BLaER1 (cell line): Measurements from ENCODE around the gene THRSP.
A peak's percentile ranks its signal among the peaks of the same experiment; 100 is the strongest.
"Not testable (repeated sequence)": the region's sequence is repeated elsewhere in the genome, so short reads cannot be mapped to it uniquely, and the experiment has no call there.

Source experiments
- H3K27ac ChIP-seq: shearing (Covaris generic); formaldehyde crosslinking; 2 replicates; pipeline ENCODE4 v1.8.1; 2022
- H3K27me3 ChIP-seq: shearing (Covaris generic); formaldehyde crosslinking; 2 replicates; pipeline ENCODE4 v1.8.1; 2022
- H3K36me3 ChIP-seq: shearing (Covaris generic); formaldehyde crosslinking; 2 replicates; pipeline ENCODE4 v1.8.1; 2022
- H3K4me1 ChIP-seq: shearing (Covaris generic); formaldehyde crosslinking; 2 replicates; pipeline ENCODE4 v1.8.1; 2022
- H3K4me2 ChIP-seq: shearing (Covaris generic); formaldehyde crosslinking; 2 replicates; pipeline ENCODE4 v1.8.1; 2022
- H3K4me3 ChIP-seq: shearing (Covaris generic); formaldehyde crosslinking; 2 replicates; pipeline ENCODE4 v1.8.1; 2022
- H3K9ac ChIP-seq: shearing (Covaris generic); formaldehyde crosslinking; 2 replicates; pipeline ENCODE4 v1.8.1; 2022
- H3K9me3 ChIP-seq: shearing (Covaris generic); formaldehyde crosslinking; 2 replicates; pipeline ENCODE4 v1.8.1; 2022
- H4K20me1 ChIP-seq: shearing (Covaris generic); formaldehyde crosslinking; 2 replicates; pipeline ENCODE4 v1.8.1; 2022
- Cebpa-rat ChIP-seq: shearing (Covaris generic); IDR thresholded peaks from 2 replicates; pipeline ENCODE4 v1.8.1; 2022

Gene THRSP

GRCh38 chr11:78061921-78062311 is 1.7 kb upstream of the THRSP start:
- Histone ChIP-seq H3K27ac (no peak overlapping the region), H3K9ac (no peak overlapping the region), H3K4me1 (no peaks in the 10 kb centered on the region), H3K4me2 (no peak overlapping the region), H3K36me3 (0 out of 2 replicates have a peak, but pooled peaks cover 10% of the 10 kb centered on the region), H3K4me3 (no peak overlapping the region), H4K20me1 (no peaks in the 10 kb centered on the region), H3K9me3 (no peaks in the 10 kb centered on the region), H3K27me3 (0 out of 2 replicates have a peak, but pooled peaks cover 4% of the 10 kb centered on the region)
- no peak for TF ChIP-seq Cebpa-rat

GRCh38 chr11:78062671-78063070 is 990 bp upstream of the THRSP start:
- Histone ChIP-seq H3K27ac (no peak overlapping the region), H3K4me2 (no peak overlapping the region), H4K20me1 (no peaks in the 10 kb centered on the region), H3K4me3 (no peak overlapping the region), H3K36me3 (peaks cover 17% of the 10 kb centered on the region), H3K27me3 (0 out of 2 replicates have a peak, but pooled peaks cover 4% of the 10 kb centered on the region), H3K4me1 (no peaks in the 10 kb centered on the region), H3K9ac (no peak overlapping the region), H3K9me3 (no peaks in the 10 kb centered on the region)
- TF ChIP-seq Cebpa-rat = no peak

GRCh38 chr11:78065203-78065602 is 1.5 kb downstream of the THRSP start:
- Histone ChIP-seq H3K9ac (no peak overlapping the region), H3K4me3 (no peak overlapping the region), H3K27me3 (0 out of 2 replicates have a peak, but pooled peaks cover 4% of the 10 kb centered on the region), H3K9me3 (no peaks in the 10 kb centered on the region), H4K20me1 (peaks cover 17% of the 10 kb centered on the region; the same call in 1 of the 2 replicates), H3K4me2 (no peak overlapping the region), H3K4me1 (no peaks in the 10 kb centered on the region), H3K36me3 (peaks cover 43% of the 10 kb centered on the region), H3K27ac (no peak overlapping the region)
- no peak for TF ChIP-seq Cebpa-rat

- Histone ChIP-seq H3K9me3 (no peaks in the 10 kb centered on the region), H3K4me3 (no peak overlapping the region), H3K36me3 (peaks cover 55% of the 10 kb centered on the region), H3K4me1 (no peaks in the 10 kb centered on the region), H4K20me1 (peaks cover 25% of the 10 kb centered on the region; the same call in 1 of the 2 replicates), H3K27me3 (0 out of 2 replicates have a peak, but pooled peaks cover 4% of the 10 kb centered on the region), H3K9ac (no peak overlapping the region), H3K27ac (no peak overlapping the region), H3K4me2 (no peak overlapping the region)
- TF ChIP-seq Cebpa-rat = no peak
Observed at GRCh38 chr11:78066471-78066870, 2.8 kb downstream of the THRSP start.

- TF ChIP-seq Cebpa-rat = no peak
- Histone ChIP-seq H3K36me3 (peaks cover 68% of the 10 kb centered on the region), H3K4me1 (no peaks in the 10 kb centered on the region), H3K4me3 (no peak overlapping the region), H3K9ac (no peak overlapping the region), H3K27me3 (0 out of 2 replicates have a peak, but pooled peaks cover 4% of the 10 kb centered on the region), H3K9me3 (no peaks in the 10 kb centered on the region), H3K4me2 (no peak overlapping the region), H3K27ac (no peak overlapping the region), H4K20me1 (peaks cover 38% of the 10 kb centered on the region)
Observed at GRCh38 chr11:78067704-78068103, 4.0 kb downstream of the THRSP start.

- Histone ChIP-seq H3K4me1 (no peaks in the 10 kb centered on the region), H3K36me3 (peaks cover 81% of the 10 kb centered on the region), H3K4me3 (no peak overlapping the region), H3K9ac (no peak overlapping the region), H4K20me1 (peaks cover 55% of the 10 kb centered on the region), H3K4me2 (no peak overlapping the region), H3K27me3 (no peaks in the 10 kb centered on the region), H3K9me3 (no peaks in the 10 kb centered on the region), H3K27ac (no peak overlapping the region)
- TF ChIP-seq Cebpa-rat = no peak
Observed at GRCh38 chr11:78069465-78069864, 5.8 kb downstream of the THRSP start.

GRCh38 chr11:78070621-78071020 is 7.0 kb downstream of the THRSP start:
- no peak overlapping the region for H3K4me2 ChIP-seq
- no peak overlapping the region for H3K27ac ChIP-seq
- TF ChIP-seq Cebpa-rat = no peak
- no peak overlapping the region for H3K4me3 ChIP-seq
- peaks cover 67% of the 10 kb centered on the region for H4K20me1 ChIP-seq
- no peaks in the 10 kb centered on the region for H3K9me3 ChIP-seq
- no peaks in the 10 kb centered on the region for H3K4me1 ChIP-seq
- H3K36me3 ChIP-seq = peaks cover 82% of the 10 kb centered on the region
- H3K27me3 ChIP-seq = no peaks in the 10 kb centered on the region
- no peak overlapping the region for H3K9ac ChIP-seq

GRCh38 chr11:78071717-78072116 is 8.1 kb downstream of the THRSP start:
- H3K36me3 ChIP-seq = peaks cover 90% of the 10 kb centered on the region
- no peak overlapping the region for H3K27ac ChIP-seq
- no peaks in the 10 kb centered on the region for H3K27me3 ChIP-seq
- peaks cover 6% of the 10 kb centered on the region for H3K4me1 ChIP-seq
- H3K4me2 ChIP-seq = no peak overlapping the region
- H3K9me3 ChIP-seq = no peaks in the 10 kb centered on the region
- H3K4me3 ChIP-seq = no peak overlapping the region
- H4K20me1 ChIP-seq = peaks cover 78% of the 10 kb centered on the region
- H3K9ac ChIP-seq = no peak overlapping the region
- TF ChIP-seq Cebpa-rat = no peak

GRCh38 chr11:78072455-78072854 is 8.8 kb downstream of the THRSP start:
- Histone ChIP-seq H4K20me1 (peaks cover 85% of the 10 kb centered on the region), H3K27me3 (no peaks in the 10 kb centered on the region), H3K9ac (no peak overlapping the region), H3K4me1 (peaks cover 14% of the 10 kb centered on the region), H3K9me3 (no peaks in the 10 kb centered on the region), H3K27ac (no peak overlapping the region), H3K36me3 (peaks cover 90% of the 10 kb centered on the region), H3K4me2 (no peak overlapping the region), H3K4me3 (no peak overlapping the region)
- TF ChIP-seq Cebpa-rat = no peak

GRCh38 chr11:78074756-78075155 is 11.1 kb downstream of the THRSP start:
- H4K20me1 ChIP-seq = peaks cover 88% of the 10 kb centered on the region
- no peaks in the 10 kb centered on the region for H3K27me3 ChIP-seq
- no peak for TF ChIP-seq Cebpa-rat
- no peak overlapping the region for H3K27ac ChIP-seq
- H3K36me3 ChIP-seq = peaks cover 71% of the 10 kb centered on the region
- no peaks in the 10 kb centered on the region for H3K9me3 ChIP-seq
- H3K4me3 ChIP-seq = no peak overlapping the region
- H3K9ac ChIP-seq = no peak overlapping the region
- H3K4me1 ChIP-seq = peaks cover 29% of the 10 kb centered on the region
- H3K4me2 ChIP-seq = no peak overlapping the region

- H3K9ac ChIP-seq = no peak overlapping the region
- no peak overlapping the region for H3K4me3 ChIP-seq
- peaks cover 45% of the 10 kb centered on the region for H3K4me1 ChIP-seq
- no peak overlapping the region for H3K27ac ChIP-seq
- H3K36me3 ChIP-seq = peaks cover 50% of the 10 kb centered on the region
- TF ChIP-seq Cebpa-rat = no peak
- no peaks in the 10 kb centered on the region for H3K27me3 ChIP-seq
- no peaks in the 10 kb centered on the region for H3K9me3 ChIP-seq
- peak overlapping the region; percentile 95 for H3K4me2 ChIP-seq
- H4K20me1 ChIP-seq = peaks cover 74% of the 10 kb centered on the region
Observed at GRCh38 chr11:78076733-78077403, 13.2 kb downstream of the THRSP start.

GRCh38 chr11:78077592-78077991 is 13.9 kb downstream of the THRSP start:
- Histone ChIP-seq H3K4me2 (peak overlapping the region; percentile 95), H4K20me1 (peaks cover 66% of the 10 kb centered on the region), H3K9ac (peak overlapping the region; percentile 95; the same call in 1 of the 2 replicates), H3K36me3 (peaks cover 43% of the 10 kb centered on the region), H3K4me3 (peak overlapping the region; percentile 86; the same call in 1 of the 2 replicates), H3K4me1 (peaks cover 52% of the 10 kb centered on the region)
- not testable (repeated sequence) for H3K27me3 ChIP-seq, H3K27ac ChIP-seq, H3K9me3 ChIP-seq
